Ectodermal cell (in vitro differentiated cells): ENCODE measurements around the gene VDR.

Source experiments
- H3K27ac ChIP-seq: 2 replicates; pipeline ENCODE4 v1.7.0; 2013; ENCODE audit warnings: mild to moderate bottlenecking, low read depth, low read length; ENCODE audit not compliant: insufficient read depth, poor library complexity, severe bottlenecking
- H3K27me3 ChIP-seq: 2 replicates; pipeline ENCODE4 v1.7.0; 2013; ENCODE audit warnings: mild to moderate bottlenecking, low read length; ENCODE audit not compliant: insufficient read depth, control insufficient read depth, poor library complexity, severe bottlenecking
- H3K36me3 ChIP-seq: one replicate; pipeline ENCODE4 v1.7.0; 2013; ENCODE audit warnings: low read length; ENCODE audit not compliant: control insufficient read depth, insufficient read depth
- H3K4me1 ChIP-seq: one replicate; pipeline ENCODE4 v1.7.0; 2013; ENCODE audit warnings: low read length; ENCODE audit not compliant: control insufficient read depth, insufficient read depth
- H3K4me3 ChIP-seq: 2 replicates; pipeline ENCODE4 v1.7.0; 2013; ENCODE audit warnings: low read depth, low read length, control low read depth; ENCODE audit not compliant: insufficient read depth
- H3K9me3 ChIP-seq: 2 replicates; pipeline ENCODE4 v1.7.0; 2013; ENCODE audit warnings: mild to moderate bottlenecking, low read length, moderate library complexity; ENCODE audit not compliant: control insufficient read depth
- whole genome bisulfite sequencing, 2 experiments: methylation state at CpG; one replicate each; pipeline ENCODE4 v1.1.7; 2013; ENCODE audit warnings: missing lambda C conversion rate in 2 of 2; 5-methylcytosine and 5-hydroxymethylcytosine counted together

VDR gene

GRCh38 chr12:47833591-47834012, 71.2 kb downstream of the VDR start:
- Histone ChIP-seq H3K36me3 (no peaks in the 10 kb centered on the region), H3K4me3 (no peak overlapping the region), H3K9me3 (no peaks in the 10 kb centered on the region), H3K27ac (no peak overlapping the region), H3K27me3 (no peaks in the 10 kb centered on the region), H3K4me1 (peaks cover 18% of the 10 kb centered on the region)
- WGBS, 2 experiments: 92 to 93% methylated on average over 12 of the region's 12 CpGs

- no peaks in the 10 kb centered on the region for H3K27me3 ChIP-seq
- H3K9me3 ChIP-seq: no peaks in the 10 kb centered on the region
- WGBS, 2 experiments: 90 to 92% methylated on average over 13 of the region's 13 CpGs
- no peak overlapping the region for H3K27ac ChIP-seq
- H3K4me1 ChIP-seq: peaks cover 18% of the 10 kb centered on the region
- H3K36me3 ChIP-seq: no peaks in the 10 kb centered on the region
- no peak overlapping the region for H3K4me3 ChIP-seq
Measured at GRCh38 chr12:47832263-47832933, 72.4 kb downstream of the VDR start.

GRCh38 chr12:47829584-47829983, 75.2 kb downstream of the VDR start:
- Histone ChIP-seq H3K4me3 (no peak overlapping the region), H3K4me1 (peaks cover 6% of the 10 kb centered on the region), H3K36me3 (no peaks in the 10 kb centered on the region), H3K27me3 (no peaks in the 10 kb centered on the region), H3K9me3 (no peaks in the 10 kb centered on the region), H3K27ac (no peak overlapping the region)
- WGBS, 2 experiments: 60 to 63% methylated on average over 3 to 4 of the region's 4 CpGs

- Histone ChIP-seq H3K9me3 (no peaks in the 10 kb centered on the region), H3K4me1 (peaks cover 6% of the 10 kb centered on the region), H3K27ac (no peak overlapping the region), H3K36me3 (no peaks in the 10 kb centered on the region), H3K27me3 (no peaks in the 10 kb centered on the region), H3K4me3 (no peak overlapping the region)
- WGBS, 2 experiments: 60 to 67% methylated on average over 6 to 7 of the region's 7 CpGs
Measured at GRCh38 chr12:47828976-47829482, 75.8 kb downstream of the VDR start.

GRCh38 chr12:47828008-47828975, 76.5 kb downstream of the VDR start:
- no peak overlapping the region for H3K4me3 ChIP-seq
- H3K36me3 ChIP-seq: no peaks in the 10 kb centered on the region
- H3K27ac ChIP-seq: no peak overlapping the region
- H3K9me3 ChIP-seq: no peaks in the 10 kb centered on the region
- H3K4me1 ChIP-seq: peaks cover 6% of the 10 kb centered on the region
- H3K27me3 ChIP-seq: no peaks in the 10 kb centered on the region
- 87 to 89% methylated on average over 13 to 14 of the region's 14 CpGs for WGBS, 2 experiments

- H3K27me3 ChIP-seq: peaks cover 13% of the 10 kb centered on the region
- H3K9me3 ChIP-seq: no peaks in the 10 kb centered on the region
- 82 to 83% methylated on average over 6 of the region's 6 CpGs for WGBS, 2 experiments
- no peak overlapping the region for H3K27ac ChIP-seq
- H3K4me3 ChIP-seq: no peak overlapping the region
- H3K4me1 ChIP-seq: peaks cover 20% of the 10 kb centered on the region
- no peaks in the 10 kb centered on the region for H3K36me3 ChIP-seq
Measured at GRCh38 chr12:47825173-47825639, 79.6 kb downstream of the VDR start.

GRCh38 chr12:47824635-47825034, 80.2 kb downstream of the VDR start:
- peaks cover 13% of the 10 kb centered on the region for H3K27me3 ChIP-seq
- 83 to 90% methylated on average over 3 of the region's 3 CpGs for whole genome bisulfite sequencing, 2 experiments
- no peak overlapping the region for H3K4me3 ChIP-seq
- no peaks in the 10 kb centered on the region for H3K36me3 ChIP-seq
- H3K4me1 ChIP-seq: peaks cover 20% of the 10 kb centered on the region
- H3K9me3 ChIP-seq: no peaks in the 10 kb centered on the region
- no peak overlapping the region for H3K27ac ChIP-seq

- H3K9me3 ChIP-seq: no peaks in the 10 kb centered on the region
- WGBS, 2 experiments: 88 to 92% methylated on average over 2 of the region's 2 CpGs
- no peak overlapping the region for H3K4me3 ChIP-seq
- peaks cover 13% of the 10 kb centered on the region for H3K27me3 ChIP-seq
- H3K27ac ChIP-seq: no peak overlapping the region
- H3K36me3 ChIP-seq: no peaks in the 10 kb centered on the region
- peaks cover 19% of the 10 kb centered on the region for H3K4me1 ChIP-seq
Measured at GRCh38 chr12:47824198-47824597, 80.6 kb downstream of the VDR start.

- Histone ChIP-seq H3K9me3 (no peaks in the 10 kb centered on the region), H3K27me3 (peaks cover 13% of the 10 kb centered on the region), H3K4me3 (no peak overlapping the region), H3K36me3 (no peaks in the 10 kb centered on the region), H3K4me1 (peaks cover 19% of the 10 kb centered on the region), H3K27ac (no peak overlapping the region)
- 94 to 97% methylated on average over 5 of the region's 5 CpGs for WGBS, 2 experiments
Measured at GRCh38 chr12:47823422-47824086, 81.2 kb downstream of the VDR start.
